Right cardiac atrium (tissue), 5 donors: ENCODE measurements around the gene WT1. TPM values are rescaled to one million over a fixed set of nuclear protein-coding genes. Genes with fewer than 3 reads are reported as not detected.

Experiments used
- ATAC-seq, 2 donors: fragments of 200-7000 bp; cut with Tn5 transposase; one replicate each; pipeline versions ENCODE4 v1.8.0 to v1.9.1; 2020; ENCODE audit warnings: moderate library complexity in 2 of 2, mild to moderate bottlenecking in 1 of 2
- DNase-seq, 3 donors: peaks; one replicate each; pipeline ENCODE4 v3.0.0-alpha.2; 2020
- H3K27ac ChIP-seq: one replicate; pipeline ENCODE4 v1.5.1; 2013; ENCODE audit warnings: mild to moderate bottlenecking, low read length, control low read depth, moderate library complexity
- H3K27me3 ChIP-seq: one replicate; pipeline ENCODE4 v1.6.1; 2013; ENCODE audit not compliant: control insufficient read depth, insufficient read depth
- H3K4me1 ChIP-seq: one replicate; pipeline ENCODE4 v1.6.1; 2013; ENCODE audit warnings: low read length; ENCODE audit not compliant: control insufficient read depth, insufficient read depth
- H3K4me3 ChIP-seq: one replicate; pipeline ENCODE4 v1.5.1; 2013; ENCODE audit warnings: low read length, control low read depth
- H3K9me3 ChIP-seq: one replicate; pipeline ENCODE4 v1.6.1; 2013; ENCODE audit warnings: low read length; ENCODE audit not compliant: control insufficient read depth
- WGBS: extraction: QIAGEN DNeasy Blood & Tissue Kit; methylation state at CpG from one replicate; pipeline ENCODE4 v1.1.7; 2013; 5-methylcytosine and 5-hydroxymethylcytosine counted together
- intact Hi-C, 4 donors: fragments of 100-400 bp; cut with DNase I; formaldehyde crosslinking; loops; one replicate each; pipeline versions ENCODE4 v1.11.0 to v1.14.0; 2022 to 2023
- polyA plus RNA-seq: library from polyadenylated mRNA; stranded (reverse); fragments of 200-250 nt; gene quantifications from one replicate; pipeline ENCODE4 v1.2.3, GENCODE V29; 2013
- total RNA-seq, 4 donors: library from RNA; stranded (reverse); fragmentation: NEBNext Ultra II Directional; extraction: Animal tissue kit (Norgen Biotek cat#: 25700); gene quantifications; one replicate each; pipeline ENCODE4 v1.2.1, GENCODE V29; 2021
- donor health status: healthy with polysubstance abuse.
- donor health status: DM: no; HTN: yes; CAD: no.
- donor health status: DM: no; HTN: no; CAD: no.
- donor health status: DM: no; HTN: yes; CAD: no; lungs with severe emphysema.
- donor health status: DM: yes; HTN: yes; CAD: no.

The WT1 gene
- total and polyA plus RNA-seq, 5 donors, result 1.4 to 3.0 (median 2.0) TPM

- Histone ChIP-seq H3K27ac (peak overlapping the region; percentile 51), H3K4me1 (no peaks in the 10 kb centered on the region), H3K4me3 (peak overlapping the region; percentile 8), H3K9me3 (no peaks in the 10 kb centered on the region), H3K27me3 (no peaks in the 10 kb centered on the region)
- ATAC-seq (no peak), DNase-seq (peak in 2 of 3 donors; percentile 52 to 67)
- 32% methylated on average over 59 of the region's 59 CpGs for WGBS
- intact Hi-C loops, result loop anchor here in 1 of 4 donors (10.0 kb wide), 1 partner anchor 154 kb away; the partner anchor contains the start of gene EIF3M
Measured at GRCh38 chr11:32430568-32431381, 4.6 kb downstream of the WT1 start.

- 72% methylated on average over 5 of the region's 5 CpGs for WGBS
- H3K27ac ChIP-seq, result no peak overlapping the region
- intact Hi-C loops, result no loop called here
- H3K4me1 ChIP-seq, result no peaks in the 10 kb centered on the region
- ATAC-seq, result no peak
- no peak overlapping the region for H3K4me3 ChIP-seq
- H3K27me3 ChIP-seq, result no peaks in the 10 kb centered on the region
- no peaks in the 10 kb centered on the region for H3K9me3 ChIP-seq
- no peak for DNase-seq
Measured at GRCh38 chr11:32429477-32429876, 5.9 kb downstream of the WT1 start.

- H3K9me3 ChIP-seq, result no peaks in the 10 kb centered on the region
- 53% methylated on average over 31 of the region's 31 CpGs for WGBS
- intact Hi-C loops, result no loop called here
- no peaks in the 10 kb centered on the region for H3K27me3 ChIP-seq
- ATAC-seq (no peak), DNase-seq (no peak)
- H3K27ac ChIP-seq, result no peak overlapping the region
- no peaks in the 10 kb centered on the region for H3K4me1 ChIP-seq
- H3K4me3 ChIP-seq, result no peak overlapping the region
Measured at GRCh38 chr11:32428665-32429303, 6.6 kb downstream of the WT1 start.

GRCh38 chr11:32427935-32428664, 7.2 kb downstream of the WT1 start:
- 52% methylated on average over 41 of the region's 41 CpGs for WGBS
- ATAC-seq (no peak), DNase-seq (peak in 1 of 3 donors; percentile 50)
- Histone ChIP-seq H3K27ac (no peak overlapping the region), H3K9me3 (no peaks in the 10 kb centered on the region), H3K27me3 (no peaks in the 10 kb centered on the region), H3K4me1 (no peaks in the 10 kb centered on the region), H3K4me3 (no peak overlapping the region)
- intact Hi-C loops, result no loop called here

- Histone ChIP-seq H3K27me3 (no peaks in the 10 kb centered on the region), H3K27ac (peak overlapping the region; percentile 7), H3K4me1 (no peaks in the 10 kb centered on the region), H3K4me3 (no peak overlapping the region), H3K9me3 (no peaks in the 10 kb centered on the region)
- no peak for ATAC-seq
- intact Hi-C loops, result no loop called here
- WGBS, result 35% methylated on average over 18 of the region's 18 CpGs
- no peak for DNase-seq
Measured at GRCh38 chr11:32427616-32427934, 7.8 kb downstream of the WT1 start.

- H3K4me3 ChIP-seq, result peak overlapping the region; percentile 15
- no peaks in the 10 kb centered on the region for H3K27me3 ChIP-seq
- WGBS, result 5% methylated on average over 59 of the region's 59 CpGs
- no peaks in the 10 kb centered on the region for H3K4me1 ChIP-seq
- no peaks in the 10 kb centered on the region for H3K9me3 ChIP-seq
- ATAC-seq, result peak; percentile 92 to 95
- H3K27ac ChIP-seq, result peak overlapping the region; percentile 7
- intact Hi-C loops, result no loop called here
- peak; percentile 81 to 90 (median 88) for DNase-seq
Measured at GRCh38 chr11:32426819-32427615, 8.3 kb downstream of the WT1 start.

GRCh38 chr11:32426192-32426591, 9.1 kb downstream of the WT1 start:
- intact Hi-C loops, result no loop called here
- no peaks in the 10 kb centered on the region for H3K27me3 ChIP-seq
- WGBS, result 34% methylated on average over 12 of the region's 12 CpGs

GRCh38 chr11:32425761-32426160, 9.6 kb downstream of the WT1 start:
- no peak for DNase-seq
- H3K4me3 ChIP-seq, result no peak overlapping the region
- no peaks in the 10 kb centered on the region for H3K9me3 ChIP-seq
- peak overlapping the region; percentile 14 for H3K27ac ChIP-seq
- peaks cover 3% of the 10 kb centered on the region for H3K4me1 ChIP-seq
- no peak for ATAC-seq
- WGBS, result 52% methylated on average over 5 of the region's 5 CpGs
- intact Hi-C loops, result no loop called here
- no peaks in the 10 kb centered on the region for H3K27me3 ChIP-seq

More at GRCh38 chr11:32426192-32426591, 9.1 kb downstream of the WT1 start:
- H3K4me1 ChIP-seq, result peaks cover 2% of the 10 kb centered on the region
- peak overlapping the region; percentile 15 for H3K4me3 ChIP-seq
- no peaks in the 10 kb centered on the region for H3K9me3 ChIP-seq
- H3K27ac ChIP-seq, result peak overlapping the region; percentile 14
- ATAC-seq (peak in 1 of 2 donors; percentile 15), DNase-seq (peak in 1 of 3 donors; percentile 58)

- Histone ChIP-seq H3K27ac (no peak overlapping the region), H3K9me3 (no peaks in the 10 kb centered on the region), H3K27me3 (no peaks in the 10 kb centered on the region), H3K4me1 (peaks cover 4% of the 10 kb centered on the region), H3K4me3 (no peak overlapping the region)
- DNase-seq (no peak), ATAC-seq (no peak)
- 70% methylated on average over 3 of the region's 3 CpGs for WGBS
- intact Hi-C loops, result no loop called here
Measured at GRCh38 chr11:32422545-32422944, 12.8 kb downstream of the WT1 start.

GRCh38 chr11:32421992-32422391, 13.3 kb downstream of the WT1 start:
- 58% methylated on average over 2 of the region's 2 CpGs for WGBS
- ATAC-seq (no peak), DNase-seq (no peak)
- H3K9me3 ChIP-seq, result no peaks in the 10 kb centered on the region
- intact Hi-C loops, result no loop called here
- no peaks in the 10 kb centered on the region for H3K27me3 ChIP-seq
- peak overlapping the region; percentile 27 for H3K27ac ChIP-seq
- no peak overlapping the region for H3K4me3 ChIP-seq
- peaks cover 4% of the 10 kb centered on the region for H3K4me1 ChIP-seq
